Measurements from ENCODE around the gene GPR146. TPM values are rescaled to one million over a fixed set of nuclear protein-coding genes. Genes with fewer than 3 reads are reported as not detected.

The GPR146 gene
- total RNA-seq, 4 donors from 2014 or later = 8.7 to 49.4 (median 32.7) TPM

GRCh38 chr7:1014681-1015080 is 29.7 kb upstream of the GPR146 start:
- Histone ChIP-seq H3K9me3 (no peaks in the 10 kb centered on the region), H3K36me3 (peaks cover 0 to 1% of the 10 kb centered on the region in 2 donors), H3K4me3 (replicated peaks in 1 of 3) (no peak overlapping the region), H3K27ac (no peak overlapping the region), H3K4me1 (no peaks in the 10 kb centered on the region), H3K27me3 (no peaks in the 10 kb centered on the region)
- TF ChIP-seq CTCF (IDR thresholded peaks at IDR 0.05) = no peak
- no peak for TF ChIP-seq POLR2A (IDR thresholded peaks at IDR 0.05)
- DNase-seq = peak in 1 of 2 donors; percentile 24
- 75 to 83% methylated on average over 16 to 20 of the region's 20 CpGs for WGBS, 2 donors
- intact Hi-C loops (cut with DNase I) = no loop called here

- TF ChIP-seq POLR2A (IDR thresholded peaks at IDR 0.05) (no peak), CTCF (IDR thresholded peaks at IDR 0.05) (no peak)
- Histone ChIP-seq H3K36me3 (no peaks in the 10 kb centered on the region), H3K4me1 (no peaks in the 10 kb centered on the region), H3K9me3 (no peaks in the 10 kb centered on the region), H3K27ac (no peak overlapping the region), H3K27me3 (no peaks in the 10 kb centered on the region), H3K4me3 (replicated peaks in 1 of 3) (no peak overlapping the region)
- WGBS, 2 donors = 72 to 89% methylated on average over 12 to 14 of the region's 28 CpGs
- DNase-seq = no peak
- intact Hi-C loops (cut with DNase I) = no loop called here
These were observed 28.9 kb upstream of the GPR146 start for GRCh38 chr7:1015196-1016121.

- no peak overlapping the region for H3K4me3 ChIP-seq (replicated peaks in 1 of 3)
- H3K36me3 ChIP-seq = no peaks in the 10 kb centered on the region
- no peak for TF ChIP-seq CTCF (IDR thresholded peaks at IDR 0.05)
- no peak for TF ChIP-seq POLR2A (IDR thresholded peaks at IDR 0.05)
- no peak overlapping the region for H3K27ac ChIP-seq
- no peaks in the 10 kb centered on the region for H3K9me3 ChIP-seq
- DNase-seq = no peak
- H3K4me1 ChIP-seq = no peaks in the 10 kb centered on the region
- 94 to 96% methylated on average over 18 to 37 of the region's 51 CpGs for WGBS, 2 donors
- intact Hi-C loops (cut with DNase I) = no loop called here
- H3K27me3 ChIP-seq = no peaks in the 10 kb centered on the region
These were observed 27.5 kb upstream of the GPR146 start for GRCh38 chr7:1016577-1017531.

GRCh38 chr7:1017586-1018333 is 26.6 kb upstream of the GPR146 start:
- H3K4me1 ChIP-seq = no peaks in the 10 kb centered on the region
- 94 to 96% methylated on average over 27 to 34 of the region's 34 CpGs for WGBS, 2 donors
- no peak overlapping the region for H3K4me3 ChIP-seq (replicated peaks in 1 of 3)
- no peak for TF ChIP-seq CTCF (IDR thresholded peaks at IDR 0.05)
- no peak for TF ChIP-seq POLR2A (IDR thresholded peaks at IDR 0.05)
- intact Hi-C loops (cut with DNase I) = no loop called here
- no peaks in the 10 kb centered on the region for H3K9me3 ChIP-seq
- DNase-seq = no peak
- no peaks in the 10 kb centered on the region for H3K36me3 ChIP-seq
- H3K27me3 ChIP-seq = no peaks in the 10 kb centered on the region
- no peak overlapping the region for H3K27ac ChIP-seq

All from thyroid gland (tissue), 4 donors.